Activated naive CD8-positive, alpha-beta T cell (primary cell): ENCODE results near the gene REC114.
"Not testable (repeated sequence)": the region's sequence is repeated elsewhere in the genome, so short reads cannot be mapped to it uniquely, and the experiment has no call there.

ENCODE experiments used
- H3K27ac Mint-ChIP-seq: one replicate; pipeline ENCODE4 v1.8.0; 2021; ENCODE audit warnings: mixed read lengths
- H3K27me3 Mint-ChIP-seq: one replicate; pipeline ENCODE4 v1.8.0; 2021; ENCODE audit warnings: mixed read lengths
- H3K36me3 Mint-ChIP-seq: one replicate; pipeline ENCODE4 v1.8.0; 2021; ENCODE audit warnings: mixed read lengths
- H3K4me1 Mint-ChIP-seq: one replicate; pipeline ENCODE4 v1.8.0; 2021; ENCODE audit warnings: low read depth, mixed read lengths
- H3K4me3 Mint-ChIP-seq: one replicate; pipeline ENCODE4 v1.8.0; 2021; ENCODE audit warnings: mild to moderate bottlenecking, mixed read lengths
- H3K9me3 Mint-ChIP-seq: one replicate; pipeline ENCODE4 v1.8.0; 2021; ENCODE audit warnings: low read depth, mixed read lengths

The REC114 gene

GRCh38 chr15:73570355-73571032, 127.5 kb downstream of the REC114 start:
- Mint-ChIP-seq H3K27ac (no peak overlapping the region), H3K4me3 (no peak overlapping the region)

GRCh38 chr15:73571346-73571745, 128.4 kb downstream of the REC114 start:
- no peaks in the 10 kb centered on the region for H3K9me3 Mint-ChIP-seq
- no peak overlapping the region for H3K27ac Mint-ChIP-seq
- H3K27me3 Mint-ChIP-seq, result no peaks in the 10 kb centered on the region
- no peak overlapping the region for H3K4me3 Mint-ChIP-seq
- H3K4me1 Mint-ChIP-seq, result no peaks in the 10 kb centered on the region
- peaks cover 9% of the 10 kb centered on the region for H3K36me3 Mint-ChIP-seq

More at GRCh38 chr15:73570355-73571032, 127.5 kb downstream of the REC114 start:
- H3K9me3 Mint-ChIP-seq, result no peaks in the 10 kb centered on the region
- no peaks in the 10 kb centered on the region for H3K27me3 Mint-ChIP-seq
- H3K36me3 Mint-ChIP-seq, result peaks cover 12% of the 10 kb centered on the region
- H3K4me1 Mint-ChIP-seq, result no peaks in the 10 kb centered on the region

- Mint-ChIP-seq H3K4me3 (no peak overlapping the region), H3K36me3 (peaks cover 12% of the 10 kb centered on the region), H3K9me3 (no peaks in the 10 kb centered on the region)
These were observed 129.3 kb downstream of the REC114 start for GRCh38 chr15:73572296-73572695.

GRCh38 chr15:73573037-73573436, 130.1 kb downstream of the REC114 start:
- H3K27ac Mint-ChIP-seq, result no peak overlapping the region
- no peak overlapping the region for H3K4me3 Mint-ChIP-seq
- H3K36me3 Mint-ChIP-seq, result peaks cover 12% of the 10 kb centered on the region
- no peaks in the 10 kb centered on the region for H3K9me3 Mint-ChIP-seq
- H3K27me3 Mint-ChIP-seq, result no peaks in the 10 kb centered on the region
- no peaks in the 10 kb centered on the region for H3K4me1 Mint-ChIP-seq

More at GRCh38 chr15:73572296-73572695, 129.3 kb downstream of the REC114 start:
- H3K27ac Mint-ChIP-seq, result no peak overlapping the region
- no peaks in the 10 kb centered on the region for H3K4me1 Mint-ChIP-seq
- no peaks in the 10 kb centered on the region for H3K27me3 Mint-ChIP-seq

- H3K36me3 Mint-ChIP-seq, result peaks cover 12% of the 10 kb centered on the region
- no peaks in the 10 kb centered on the region for H3K9me3 Mint-ChIP-seq
- no peak overlapping the region for H3K27ac Mint-ChIP-seq
- H3K4me3 Mint-ChIP-seq, result no peak overlapping the region
- H3K27me3 Mint-ChIP-seq, result no peaks in the 10 kb centered on the region
- H3K4me1 Mint-ChIP-seq, result no peaks in the 10 kb centered on the region
These were observed 130.6 kb downstream of the REC114 start for GRCh38 chr15:73573572-73573971.

GRCh38 chr15:73575636-73576247, 132.8 kb downstream of the REC114 start:
- Mint-ChIP-seq H3K9me3 (no peaks in the 10 kb centered on the region), H3K4me3 (no peak overlapping the region), H3K27ac (no peak overlapping the region), H3K36me3 (peaks cover 7% of the 10 kb centered on the region), H3K4me1 (no peaks in the 10 kb centered on the region), H3K27me3 (no peaks in the 10 kb centered on the region)

- H3K9me3 Mint-ChIP-seq, H3K27ac Mint-ChIP-seq, H3K36me3 Mint-ChIP-seq, H3K4me1 Mint-ChIP-seq, H3K27me3 Mint-ChIP-seq, H3K4me3 Mint-ChIP-seq: not testable (repeated sequence)
These were observed 134.6 kb downstream of the REC114 start for GRCh38 chr15:73577593-73577992.

GRCh38 chr15:73578026-73578425, 135.1 kb downstream of the REC114 start:
- Mint-ChIP-seq H3K9me3 (no peaks in the 10 kb centered on the region), H3K4me1 (no peaks in the 10 kb centered on the region), H3K27me3 (no peaks in the 10 kb centered on the region), H3K4me3 (no peak overlapping the region), H3K27ac (no peak overlapping the region), H3K36me3 (peaks cover 6% of the 10 kb centered on the region)

GRCh38 chr15:73582851-73583379, 140.0 kb downstream of the REC114 start:
- Mint-ChIP-seq H3K27ac (no peak overlapping the region), H3K4me3 (no peak overlapping the region), H3K4me1 (no peaks in the 10 kb centered on the region), H3K27me3 (no peaks in the 10 kb centered on the region), H3K36me3 (peaks cover 16% of the 10 kb centered on the region), H3K9me3 (no peaks in the 10 kb centered on the region)

- no peaks in the 10 kb centered on the region for H3K27me3 Mint-ChIP-seq
- H3K36me3 Mint-ChIP-seq, result peaks cover 16% of the 10 kb centered on the region
- H3K9me3 Mint-ChIP-seq, result no peaks in the 10 kb centered on the region
- no peak overlapping the region for H3K27ac Mint-ChIP-seq
- H3K4me1 Mint-ChIP-seq, result no peaks in the 10 kb centered on the region
- no peak overlapping the region for H3K4me3 Mint-ChIP-seq
These were observed 140.6 kb downstream of the REC114 start for GRCh38 chr15:73583544-73583943.

GRCh38 chr15:73584699-73585420, 141.9 kb downstream of the REC114 start:
- Mint-ChIP-seq H3K36me3 (peaks cover 16% of the 10 kb centered on the region), H3K27ac (no peak overlapping the region), H3K27me3 (no peaks in the 10 kb centered on the region), H3K4me1 (no peaks in the 10 kb centered on the region), H3K4me3 (no peak overlapping the region), H3K9me3 (no peaks in the 10 kb centered on the region)

- Mint-ChIP-seq H3K9me3 (no peaks in the 10 kb centered on the region), H3K27me3 (no peaks in the 10 kb centered on the region), H3K27ac (no peak overlapping the region), H3K4me3 (no peak overlapping the region), H3K36me3 (peaks cover 16% of the 10 kb centered on the region), H3K4me1 (no peaks in the 10 kb centered on the region)
These were observed 143.1 kb downstream of the REC114 start for GRCh38 chr15:73585871-73586654.

- H3K4me1 Mint-ChIP-seq, result no peaks in the 10 kb centered on the region
- H3K27ac Mint-ChIP-seq, result no peak overlapping the region
- no peaks in the 10 kb centered on the region for H3K9me3 Mint-ChIP-seq
- H3K27me3 Mint-ChIP-seq, result no peaks in the 10 kb centered on the region
- peaks cover 16% of the 10 kb centered on the region for H3K36me3 Mint-ChIP-seq
- H3K4me3 Mint-ChIP-seq, result no peak overlapping the region
These were observed 146.8 kb downstream of the REC114 start for GRCh38 chr15:73589766-73590165.

GRCh38 chr15:73590263-73590662, 147.3 kb downstream of the REC114 start:
- no peaks in the 10 kb centered on the region for H3K27me3 Mint-ChIP-seq
- H3K9me3 Mint-ChIP-seq, result no peaks in the 10 kb centered on the region
- H3K4me3 Mint-ChIP-seq, result no peak overlapping the region
- peaks cover under 1% of the 10 kb centered on the region for H3K4me1 Mint-ChIP-seq
- H3K27ac Mint-ChIP-seq, result no peak overlapping the region
- peaks cover 13% of the 10 kb centered on the region for H3K36me3 Mint-ChIP-seq
